Measurements from ENCODE around the gene RGS3.

RGS3 gene

DNA sequence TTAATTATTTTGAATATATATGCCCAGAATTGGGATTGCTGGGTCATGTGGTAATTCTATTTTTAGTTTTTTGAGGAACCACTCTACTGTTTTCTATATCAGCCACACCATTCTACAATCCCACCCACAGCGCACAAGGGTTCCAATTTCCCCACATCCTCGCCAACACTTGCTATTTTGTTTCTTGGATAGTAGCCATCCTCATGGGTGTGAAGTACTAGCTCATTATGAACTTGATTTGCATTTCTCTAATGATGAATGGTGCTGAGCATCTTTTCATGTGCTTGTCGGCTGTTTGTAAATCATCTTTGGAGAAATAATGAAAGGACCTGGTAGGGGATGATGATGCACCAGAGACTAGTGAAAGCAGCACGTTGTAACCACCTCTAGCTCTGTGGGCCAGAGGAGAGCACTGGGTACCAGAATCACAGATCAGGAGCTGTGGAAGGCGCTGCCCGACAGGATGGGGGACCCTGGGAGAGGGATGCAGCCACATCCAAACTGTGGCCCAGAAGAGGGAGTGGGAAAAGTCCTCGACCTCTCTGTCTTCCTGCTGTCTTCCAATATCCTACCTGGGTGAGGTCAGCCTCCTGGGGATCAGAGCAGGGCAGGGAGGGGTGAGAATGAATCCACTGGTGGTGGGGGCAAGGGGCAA lies 155.4 kb downstream of the RGS3 start:
- Histone ChIP-seq H3K4me3 (replicated peaks; ENCODE audit: insufficient read depth, low read length) (no peak overlapping the region), H3K27me3 (ENCODE audit: insufficient read depth, poor library complexity, severe bottlenecking) (peaks cover 2% of the 10 kb centered on the region), H3K27ac (replicated peaks) (no peak overlapping the region)
- no peak for DNase-seq (ENCODE audit: low read depth in 1 of 2, low spot score in 1 of 2)
- no peak for TF ChIP-seq GABPA (IDR thresholded peaks at IDR 0.05; ENCODE audit: low read depth)
- TF ChIP-seq, protein P1, sequence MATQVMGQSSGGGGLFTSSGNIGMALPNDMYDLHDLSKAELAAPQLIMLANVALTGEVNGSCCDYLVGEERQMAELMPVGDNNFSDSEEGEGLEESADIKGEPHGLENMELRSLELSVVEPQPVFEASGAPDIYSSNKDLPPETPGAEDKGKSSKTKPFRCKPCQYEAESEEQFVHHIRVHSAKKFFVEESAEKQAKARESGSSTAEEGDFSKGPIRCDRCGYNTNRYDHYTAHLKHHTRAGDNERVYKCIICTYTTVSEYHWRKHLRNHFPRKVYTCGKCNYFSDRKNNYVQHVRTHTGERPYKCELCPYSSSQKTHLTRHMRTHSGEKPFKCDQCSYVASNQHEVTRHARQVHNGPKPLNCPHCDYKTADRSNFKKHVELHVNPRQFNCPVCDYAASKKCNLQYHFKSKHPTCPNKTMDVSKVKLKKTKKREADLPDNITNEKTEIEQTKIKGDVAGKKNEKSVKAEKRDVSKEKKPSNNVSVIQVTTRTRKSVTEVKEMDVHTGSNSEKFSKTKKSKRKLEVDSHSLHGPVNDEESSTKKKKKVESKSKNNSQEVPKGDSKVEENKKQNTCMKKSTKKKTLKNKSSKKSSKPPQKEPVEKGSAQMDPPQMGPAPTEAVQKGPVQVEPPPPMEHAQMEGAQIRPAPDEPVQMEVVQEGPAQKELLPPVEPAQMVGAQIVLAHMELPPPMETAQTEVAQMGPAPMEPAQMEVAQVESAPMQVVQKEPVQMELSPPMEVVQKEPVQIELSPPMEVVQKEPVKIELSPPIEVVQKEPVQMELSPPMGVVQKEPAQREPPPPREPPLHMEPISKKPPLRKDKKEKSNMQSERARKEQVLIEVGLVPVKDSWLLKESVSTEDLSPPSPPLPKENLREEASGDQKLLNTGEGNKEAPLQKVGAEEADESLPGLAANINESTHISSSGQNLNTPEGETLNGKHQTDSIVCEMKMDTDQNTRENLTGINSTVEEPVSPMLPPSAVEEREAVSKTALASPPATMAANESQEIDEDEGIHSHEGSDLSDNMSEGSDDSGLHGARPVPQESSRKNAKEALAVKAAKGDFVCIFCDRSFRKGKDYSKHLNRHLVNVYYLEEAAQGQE (IDR thresholded peaks at IDR 0.05; ENCODE audit: insufficient replicate concordance, low read depth): no peak
- TF ChIP-seq SPI1 (IDR thresholded peaks at IDR 0.05; ENCODE audit: borderline replicate concordance, low read depth): no peak
- no peak for TF ChIP-seq POLR2AphosphoS5 (IDR thresholded peaks at IDR 0.05; ENCODE audit: low read depth)
- TF ChIP-seq, protein P2, sequence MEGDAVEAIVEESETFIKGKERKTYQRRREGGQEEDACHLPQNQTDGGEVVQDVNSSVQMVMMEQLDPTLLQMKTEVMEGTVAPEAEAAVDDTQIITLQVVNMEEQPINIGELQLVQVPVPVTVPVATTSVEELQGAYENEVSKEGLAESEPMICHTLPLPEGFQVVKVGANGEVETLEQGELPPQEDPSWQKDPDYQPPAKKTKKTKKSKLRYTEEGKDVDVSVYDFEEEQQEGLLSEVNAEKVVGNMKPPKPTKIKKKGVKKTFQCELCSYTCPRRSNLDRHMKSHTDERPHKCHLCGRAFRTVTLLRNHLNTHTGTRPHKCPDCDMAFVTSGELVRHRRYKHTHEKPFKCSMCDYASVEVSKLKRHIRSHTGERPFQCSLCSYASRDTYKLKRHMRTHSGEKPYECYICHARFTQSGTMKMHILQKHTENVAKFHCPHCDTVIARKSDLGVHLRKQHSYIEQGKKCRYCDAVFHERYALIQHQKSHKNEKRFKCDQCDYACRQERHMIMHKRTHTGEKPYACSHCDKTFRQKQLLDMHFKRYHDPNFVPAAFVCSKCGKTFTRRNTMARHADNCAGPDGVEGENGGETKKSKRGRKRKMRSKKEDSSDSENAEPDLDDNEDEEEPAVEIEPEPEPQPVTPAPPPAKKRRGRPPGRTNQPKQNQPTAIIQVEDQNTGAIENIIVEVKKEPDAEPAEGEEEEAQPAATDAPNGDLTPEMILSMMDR (IDR thresholded peaks at IDR 0.05; ENCODE audit: insufficient read depth, low read length): no peak

DNA sequence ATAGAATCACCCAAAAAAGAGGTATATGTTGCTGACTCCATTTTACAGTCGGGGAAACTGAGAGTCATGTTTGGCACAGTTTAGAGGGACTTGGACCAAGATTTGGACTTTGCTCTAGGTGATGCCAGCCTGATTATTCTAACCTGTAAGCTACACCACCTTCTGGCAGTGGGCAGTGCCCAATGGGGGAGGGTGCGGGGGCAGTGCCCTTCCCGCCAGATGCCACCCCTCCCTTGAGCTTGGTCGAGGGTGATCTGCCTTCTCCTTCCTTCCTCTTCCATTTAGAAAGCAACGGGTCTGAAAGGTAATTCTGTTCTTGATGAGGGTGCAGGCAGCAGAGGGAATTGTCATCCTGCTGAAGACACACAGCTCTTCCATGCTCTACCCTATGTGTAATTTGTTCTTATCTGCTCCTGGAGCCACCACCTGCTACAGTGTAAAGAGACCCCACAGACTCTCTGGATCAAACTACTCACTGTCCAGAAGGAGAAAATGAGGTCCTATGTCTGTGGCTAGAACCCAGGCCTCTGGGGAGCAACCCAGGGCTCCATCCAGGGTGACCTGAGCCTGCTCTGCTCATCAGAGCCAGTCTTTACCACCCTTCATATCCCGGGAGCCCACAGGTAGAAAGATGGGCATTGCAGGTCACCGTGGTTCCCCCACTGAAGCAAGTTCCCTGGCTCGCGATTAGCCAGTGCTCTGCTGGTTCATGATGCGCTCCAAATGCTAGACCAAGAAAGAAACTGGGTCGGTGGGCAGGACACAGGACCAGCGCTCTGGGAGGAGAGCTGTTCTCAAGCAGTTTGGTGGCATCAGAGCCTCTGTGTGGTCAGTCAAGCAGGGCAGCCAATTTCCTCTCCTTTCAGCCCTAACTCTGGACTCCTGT lies 156.2 kb downstream of the RGS3 start:
- Histone ChIP-seq H3K27ac (replicated peaks) (no peak overlapping the region), H3K27me3 (ENCODE audit: insufficient read depth, poor library complexity, severe bottlenecking) (peaks cover 2% of the 10 kb centered on the region), H3K4me3 (replicated peaks; ENCODE audit: insufficient read depth, low read length) (no peak overlapping the region)
- TF ChIP-seq, protein P2 (IDR thresholded peaks at IDR 0.05; ENCODE audit: insufficient read depth, low read length): no peak
- TF ChIP-seq, protein P1 (IDR thresholded peaks at IDR 0.05; ENCODE audit: insufficient replicate concordance, low read depth): no peak
- TF ChIP-seq GABPA (IDR thresholded peaks at IDR 0.05; ENCODE audit: low read depth) (no peak), SPI1 (IDR thresholded peaks at IDR 0.05; ENCODE audit: borderline replicate concordance, low read depth) (no peak), POLR2AphosphoS5 (IDR thresholded peaks at IDR 0.05; ENCODE audit: low read depth) (no peak)
- no peak for DNase-seq (ENCODE audit: low read depth in 1 of 2, low spot score in 1 of 2)

DNA sequence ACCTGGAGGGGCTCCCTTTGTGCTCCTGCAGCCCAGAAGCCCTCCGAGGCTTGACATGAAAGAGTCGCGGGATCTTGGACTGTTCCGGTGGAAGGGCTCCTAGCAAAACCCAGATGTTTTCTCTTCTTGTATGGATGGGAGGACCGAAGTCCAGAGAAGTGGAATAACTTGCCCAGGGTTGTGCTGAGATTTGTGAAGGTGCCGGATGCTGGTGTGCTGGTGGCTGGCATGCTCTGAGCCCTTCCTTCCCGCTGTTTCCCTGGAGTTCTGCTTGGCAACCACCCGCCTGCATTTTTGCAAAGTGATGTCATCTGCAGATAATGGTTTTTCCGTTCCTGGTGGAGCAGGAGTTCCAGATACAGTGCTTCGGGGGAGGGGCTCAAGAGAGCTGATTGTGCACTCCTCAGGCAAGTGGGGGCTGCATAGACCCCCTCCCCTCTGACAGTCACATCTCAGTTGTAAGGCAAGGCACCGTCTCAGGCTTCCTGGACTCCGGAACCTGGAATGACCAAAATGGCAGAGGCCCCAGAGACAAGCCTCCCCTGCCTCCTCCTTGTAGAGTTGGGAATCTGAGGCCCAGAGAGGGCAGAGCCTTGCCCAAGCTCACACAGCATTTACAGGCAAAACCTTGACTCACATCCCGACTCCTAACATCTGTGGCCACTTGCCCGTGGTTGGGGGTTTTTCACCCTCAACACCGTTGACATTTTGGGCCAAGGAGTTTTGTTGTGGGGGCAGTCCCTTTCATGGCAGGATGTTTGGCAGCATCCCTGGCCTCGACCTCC lies 157.0 kb downstream of the RGS3 start:
- TF ChIP-seq, protein P1 (IDR thresholded peaks at IDR 0.05; ENCODE audit: insufficient replicate concordance, low read depth): no peak
- H3K27ac ChIP-seq (replicated peaks): no peak overlapping the region
- no peak overlapping the region for H3K4me3 ChIP-seq (replicated peaks; ENCODE audit: insufficient read depth, low read length)
- DNase-seq (ENCODE audit: low read depth in 1 of 2, low spot score in 1 of 2): no peak
- peaks cover 2% of the 10 kb centered on the region for H3K27me3 ChIP-seq (ENCODE audit: insufficient read depth, poor library complexity, severe bottlenecking)
